GM21717 (cell line): ENCODE data around the gene RPL36A.

Experiments
- ATAC-seq: cut with Tn5 transposase; IDR thresholded peaks from one replicate; pipeline ENCODE4 v1.9.1; 2021; ENCODE audit warnings: mild to moderate bottlenecking, moderate library complexity; ENCODE audit not compliant: unreplicated experiment

The RPL36A gene

DNA sequence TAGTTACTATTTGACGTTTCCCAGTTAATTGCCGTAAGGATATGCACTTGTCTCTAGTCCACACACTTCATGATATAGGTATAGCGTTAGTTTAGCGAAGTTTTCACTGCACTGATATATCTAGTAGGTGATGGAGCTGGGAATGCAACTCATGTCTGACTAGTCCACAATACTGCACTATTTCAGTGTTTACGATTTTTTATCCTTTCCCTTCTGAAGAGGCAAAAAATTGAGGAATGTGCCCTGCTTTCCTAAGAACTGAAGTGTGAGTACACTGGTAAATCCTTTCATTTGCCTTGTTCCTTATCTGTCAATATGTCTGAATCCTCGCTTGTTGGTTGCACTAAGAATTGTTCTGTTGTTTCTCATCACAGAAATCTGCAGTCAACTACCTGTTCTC lies 1.0 kb downstream of the RPL36A start:
- ATAC-seq: no peak

DNA sequence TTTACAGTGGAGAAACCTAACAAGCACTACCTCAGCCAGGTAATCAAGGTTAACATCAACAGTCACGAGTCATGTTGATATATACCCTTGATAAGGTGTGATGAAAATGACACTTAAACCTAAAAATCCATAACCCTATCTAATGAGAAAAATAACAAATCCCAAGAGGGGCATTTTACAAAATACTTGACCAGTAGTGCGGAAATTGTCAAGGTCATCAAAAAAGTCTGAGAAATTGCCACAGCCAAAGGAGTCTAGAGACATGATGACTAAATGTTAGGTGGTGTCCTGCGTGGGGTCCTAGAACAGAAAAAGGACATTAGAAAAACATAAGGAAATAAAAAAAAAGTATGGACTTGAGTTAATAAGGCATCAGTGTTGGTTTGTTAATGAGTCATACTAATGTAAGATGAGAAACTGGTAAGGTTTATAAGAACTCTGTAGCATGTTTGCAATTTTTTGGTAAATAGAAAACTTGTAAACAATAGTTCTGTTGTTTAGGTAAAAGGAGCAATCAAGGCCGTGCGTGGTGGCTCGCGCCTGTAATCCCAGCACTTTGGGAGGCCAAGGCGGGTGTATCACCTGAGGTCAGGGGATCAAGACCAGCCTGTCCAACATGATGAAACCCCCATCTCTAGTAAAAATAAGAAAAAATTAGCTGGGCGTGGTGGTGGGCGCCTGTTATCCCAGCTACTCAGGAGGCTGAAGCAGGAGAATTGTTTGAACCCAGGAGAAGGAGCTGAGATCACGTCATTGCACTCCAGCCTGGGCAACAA lies 2.9 kb downstream of the RPL36A start:
- ATAC-seq: no peak

DNA sequence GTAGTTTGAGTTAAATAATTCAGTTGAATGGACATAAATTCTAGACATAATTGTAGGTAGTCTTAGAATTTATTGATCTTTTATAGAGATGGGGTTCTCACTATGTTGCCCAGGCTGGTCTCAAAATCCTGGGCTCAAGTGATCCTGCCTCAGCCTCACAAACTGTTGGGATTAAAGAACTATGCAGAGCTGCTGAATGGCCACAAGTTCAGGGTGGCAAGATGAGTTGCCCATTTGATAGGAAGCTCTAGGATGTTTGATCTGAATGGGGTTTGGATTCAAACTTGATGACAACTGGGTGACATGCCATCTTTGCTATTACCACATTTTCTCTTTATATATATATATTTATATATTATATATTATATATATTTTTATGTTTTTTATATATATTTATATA lies 3.6 kb downstream of the RPL36A start:
- no peak for ATAC-seq

DNA sequence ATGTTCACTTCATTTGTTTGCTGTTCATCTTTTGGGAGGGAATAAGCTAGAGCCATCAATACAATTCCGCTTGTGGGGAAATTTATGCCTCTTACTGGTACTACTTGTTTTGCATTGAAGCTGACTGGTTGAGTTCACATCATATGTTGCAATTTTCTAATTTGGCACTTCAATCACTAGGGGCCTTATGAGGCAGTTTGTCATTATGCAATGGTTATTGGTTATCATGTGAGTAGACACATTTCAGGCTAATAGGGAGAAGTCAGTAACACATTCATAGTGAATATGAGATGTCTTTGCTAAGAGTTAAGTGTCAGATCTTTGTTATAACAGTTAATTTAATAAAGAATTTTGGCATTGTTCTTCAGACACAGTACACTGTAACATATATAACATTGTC lies 5.0 kb downstream of the RPL36A start:
- ATAC-seq: no peak

DNA sequence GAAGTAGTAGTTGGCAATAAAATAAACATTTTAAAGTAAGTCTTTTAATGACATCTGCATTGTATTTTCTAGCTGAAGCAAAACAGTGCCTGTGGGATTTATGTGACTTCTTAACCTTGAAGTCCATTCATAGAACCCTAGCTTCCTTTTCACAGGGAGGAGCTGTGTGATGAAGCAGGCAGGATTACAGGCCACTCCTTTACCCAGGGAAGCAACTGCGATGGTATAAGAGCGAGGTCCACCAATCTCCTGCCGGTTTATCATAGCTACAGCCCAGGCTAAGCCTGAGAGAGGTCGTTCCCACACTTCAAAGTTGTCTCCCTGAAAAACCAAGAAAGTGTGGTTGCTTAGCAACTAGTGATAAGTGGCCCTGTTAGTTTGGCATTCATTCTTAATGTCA lies 7.0 kb downstream of the RPL36A start:
- no peak for ATAC-seq

DNA sequence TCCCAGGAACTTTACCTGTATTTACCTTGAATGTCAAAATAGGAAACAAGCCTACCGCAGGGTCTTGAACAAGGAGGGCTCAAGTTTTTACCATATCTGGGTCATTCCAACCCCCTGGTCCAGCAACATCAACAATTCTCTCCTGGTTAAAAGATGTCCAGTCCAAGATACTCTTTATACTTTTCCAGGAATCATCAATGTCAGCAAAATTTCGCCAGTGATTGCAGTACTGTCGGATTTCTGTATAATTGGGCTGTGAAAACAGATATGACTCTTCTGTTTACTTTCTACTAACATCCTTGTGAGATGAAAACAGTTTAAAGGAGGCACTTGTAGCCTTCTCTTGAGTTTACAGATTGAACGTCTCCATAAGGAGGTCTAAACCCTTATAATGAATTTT lies 7.9 kb downstream of the RPL36A start:
- ATAC-seq: no peak

DNA sequence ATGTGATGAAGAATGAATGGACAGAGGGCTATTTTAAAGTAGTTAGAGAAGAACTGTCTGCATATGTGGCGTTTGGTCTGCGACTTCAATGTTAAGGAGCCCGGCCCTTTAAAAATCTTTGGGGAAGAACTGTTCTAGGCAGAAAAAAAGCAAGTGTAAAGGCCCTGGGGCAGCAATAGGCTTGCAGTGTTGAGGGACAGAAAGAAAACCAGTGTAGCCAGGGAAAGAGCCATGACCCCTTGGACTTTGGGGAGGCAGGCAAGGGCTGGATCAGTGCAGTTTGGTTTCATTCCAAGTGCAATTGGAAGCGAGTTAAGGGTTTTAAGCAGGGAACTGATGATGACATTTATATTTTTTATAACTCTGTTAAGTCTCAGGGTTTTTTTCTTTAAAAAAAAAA lies 9.0 kb downstream of the RPL36A start:
- no peak for ATAC-seq

DNA sequence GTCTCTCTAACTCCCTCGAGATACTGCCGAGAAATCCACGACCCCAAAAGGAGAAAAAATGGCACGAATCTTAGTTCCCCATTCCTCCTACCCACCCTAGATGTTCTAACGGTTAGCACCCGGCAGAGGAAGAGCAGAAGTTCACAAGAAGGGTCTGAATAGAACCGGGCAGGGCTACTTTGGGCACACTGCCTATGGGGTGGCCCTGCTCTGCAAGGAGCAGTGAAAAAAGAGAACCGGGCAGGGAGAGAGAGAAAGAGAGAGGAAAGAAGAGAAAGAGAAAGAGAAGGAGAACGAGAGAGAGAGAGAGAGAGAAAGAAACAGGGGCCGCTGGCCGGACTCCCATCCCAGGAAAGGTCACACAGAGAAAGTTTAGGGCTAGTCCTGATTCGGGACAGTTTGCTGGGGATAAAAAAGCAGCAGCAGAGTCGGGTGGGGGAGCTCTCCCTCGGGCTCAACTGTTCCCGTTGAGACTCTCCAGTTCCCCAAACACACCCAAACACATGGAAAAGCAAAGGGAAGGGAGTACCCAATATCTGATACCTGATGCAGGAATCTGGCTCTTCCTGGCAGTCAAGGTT lies 16.4 kb downstream of the RPL36A start:
- peak; percentile 1 for ATAC-seq

DNA sequence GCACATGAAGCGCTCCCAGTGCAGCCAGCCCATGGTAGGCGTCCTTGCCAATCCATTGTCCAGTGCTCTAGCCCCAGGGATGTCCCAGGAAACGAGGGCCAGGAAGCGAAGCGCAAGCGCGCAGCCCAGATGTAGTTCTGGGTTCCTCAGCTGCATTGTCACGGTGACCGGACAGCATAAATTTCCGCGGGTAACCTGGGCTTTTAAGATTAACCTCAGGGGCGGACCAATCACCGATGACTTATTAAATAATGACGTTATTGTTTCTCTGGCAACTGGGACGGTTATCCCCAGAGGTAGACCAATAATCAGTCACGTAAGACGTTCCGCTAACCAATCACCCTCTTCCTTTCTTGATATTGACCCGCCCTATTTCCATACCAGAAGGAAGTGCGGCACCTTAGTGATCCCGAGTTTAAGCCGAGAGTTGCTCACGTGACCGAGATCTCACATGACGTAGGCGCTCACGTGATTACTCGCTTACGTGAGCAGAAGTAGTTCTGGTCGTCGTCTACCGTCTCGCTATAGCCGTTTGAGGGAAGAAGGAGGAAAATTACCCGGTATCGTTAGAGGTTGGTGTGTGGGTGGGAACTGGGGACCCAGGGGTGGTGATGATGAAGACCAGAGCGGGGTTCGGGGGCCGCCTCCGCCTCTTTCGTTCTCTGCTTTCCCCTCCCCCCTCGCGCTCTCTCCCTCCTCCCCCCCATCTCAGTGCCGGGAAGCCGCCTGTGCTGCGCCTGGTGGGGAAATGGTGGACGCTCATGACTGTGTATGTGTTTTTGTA lies 17.1 kb downstream of the RPL36A start, which contains the start of the genes GLA and HNRNPH2:
GLA (minus strand) TSS at position 178 of the 784 bp plus-strand sequence; CDS start at position 156, 22 bp downstream.
HNRNPH2 (plus strand) TSS at position 475 of the 784 bp plus-strand sequence. CDS start 3,767 bp downstream, outside the sequence.
- peak; percentile 95 for ATAC-seq

DNA sequence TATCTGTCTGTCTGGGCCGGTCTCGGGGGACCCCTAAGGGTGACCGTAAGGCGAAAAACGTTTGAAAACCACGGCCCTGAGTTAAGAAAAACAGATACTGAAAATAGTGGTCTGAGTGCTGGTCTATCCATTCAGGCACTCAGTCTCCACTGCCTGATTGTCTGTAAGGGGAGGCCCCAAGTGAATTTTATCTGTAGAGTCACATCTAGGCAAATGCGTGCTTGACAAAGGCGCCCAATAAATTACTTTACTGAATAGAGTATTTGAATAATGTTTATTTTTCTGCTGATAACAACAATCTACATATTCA lies 17.7 kb downstream of the RPL36A start:
- ATAC-seq: no peak

DNA sequence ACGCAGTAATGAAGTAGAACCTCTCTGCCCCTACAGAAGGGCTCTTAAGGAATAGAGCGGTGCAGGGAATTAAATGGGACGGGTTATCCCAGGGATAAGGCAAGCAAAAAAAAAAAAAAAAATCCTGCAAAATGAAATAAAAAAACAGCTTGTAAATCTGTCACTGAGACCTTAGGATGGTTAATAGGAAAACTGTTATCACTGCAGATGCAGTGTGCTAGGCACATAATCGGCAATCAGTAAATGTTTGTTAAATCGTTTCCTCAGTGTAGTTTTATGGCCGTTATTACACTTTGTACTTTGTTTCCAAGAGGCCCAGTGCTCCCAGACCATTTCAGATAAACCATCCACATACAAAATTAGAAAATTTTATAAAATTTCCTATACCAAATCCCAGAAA lies 18.2 kb downstream of the RPL36A start:
- no peak for ATAC-seq

DNA sequence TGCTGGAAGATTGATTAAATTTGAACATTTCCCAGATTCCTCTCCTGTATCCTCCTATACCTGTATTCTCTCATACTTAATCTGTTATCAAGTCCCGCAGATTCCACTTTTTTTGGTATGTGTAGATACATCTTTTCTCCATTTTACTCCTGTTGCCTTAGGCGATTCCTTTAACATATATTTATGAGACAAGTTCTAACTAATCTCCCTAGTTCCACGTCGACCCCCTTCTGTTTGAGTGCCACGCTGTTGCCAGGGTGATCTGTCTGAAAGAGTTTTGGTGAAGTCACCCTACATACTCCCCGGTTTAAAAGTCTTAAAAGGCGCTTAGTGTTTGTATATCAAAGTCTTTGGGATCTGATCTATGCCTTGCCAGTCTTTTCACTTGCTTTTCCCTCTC lies 19.6 kb downstream of the RPL36A start:
- no peak for ATAC-seq

DNA sequence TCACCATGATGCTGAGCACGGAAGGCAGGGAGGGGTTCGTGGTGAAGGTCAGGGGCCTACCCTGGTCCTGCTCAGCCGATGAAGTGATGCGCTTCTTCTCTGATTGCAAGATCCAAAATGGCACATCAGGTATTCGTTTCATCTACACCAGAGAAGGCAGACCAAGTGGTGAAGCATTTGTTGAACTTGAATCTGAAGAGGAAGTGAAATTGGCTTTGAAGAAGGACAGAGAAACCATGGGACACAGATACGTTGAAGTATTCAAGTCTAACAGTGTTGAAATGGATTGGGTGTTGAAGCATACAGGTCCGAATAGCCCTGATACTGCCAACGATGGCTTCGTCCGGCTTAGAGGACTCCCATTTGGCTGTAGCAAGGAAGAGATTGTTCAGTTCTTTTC lies 21.2 kb downstream of the RPL36A start:
- no peak for ATAC-seq

DNA sequence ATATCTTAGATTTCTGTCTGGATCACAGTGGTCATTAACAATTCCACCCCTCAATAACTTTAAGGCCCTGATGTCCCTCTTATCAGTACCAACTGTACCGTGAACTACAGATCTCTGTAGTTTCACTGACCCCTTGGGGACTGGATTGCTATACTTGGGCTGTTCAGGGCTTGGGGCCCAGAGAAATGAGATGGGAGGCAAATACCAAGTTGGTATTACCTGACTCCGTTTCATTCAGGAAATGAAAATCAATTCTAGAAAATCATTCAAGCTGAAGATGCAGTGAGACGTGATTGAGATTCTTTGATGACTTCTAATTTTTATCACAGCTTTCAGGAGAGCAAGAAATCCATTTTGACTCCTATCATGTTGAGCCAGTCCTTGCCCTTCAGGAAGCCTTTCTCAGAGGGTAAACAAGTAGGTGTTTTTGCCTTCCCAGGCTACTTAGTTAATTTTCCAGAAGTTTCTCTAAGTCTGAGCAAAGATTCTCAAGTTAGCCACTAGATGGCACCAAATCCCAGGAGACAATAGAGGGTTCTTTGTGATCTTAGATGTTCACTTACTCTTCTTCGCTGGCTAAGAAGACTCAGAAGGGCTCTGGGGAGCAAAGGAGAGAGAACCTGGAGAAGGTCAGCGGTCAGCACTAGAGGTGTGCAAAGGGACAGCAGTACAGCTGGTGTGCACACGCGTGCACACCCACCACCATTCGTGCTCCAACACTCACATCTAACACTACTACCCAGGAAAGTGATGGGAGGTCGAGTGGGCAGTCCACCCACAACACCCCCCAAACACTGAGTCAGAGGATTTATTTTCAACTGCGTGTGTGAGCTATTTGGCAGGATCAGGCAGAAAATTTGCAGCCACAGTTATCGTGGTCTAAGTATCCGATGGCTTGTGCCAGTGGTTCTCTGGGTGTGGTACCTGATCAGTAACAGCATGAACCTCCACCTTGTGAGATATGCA lies 24.7 kb downstream of the RPL36A start:
- peak; percentile 54 for ATAC-seq

DNA sequence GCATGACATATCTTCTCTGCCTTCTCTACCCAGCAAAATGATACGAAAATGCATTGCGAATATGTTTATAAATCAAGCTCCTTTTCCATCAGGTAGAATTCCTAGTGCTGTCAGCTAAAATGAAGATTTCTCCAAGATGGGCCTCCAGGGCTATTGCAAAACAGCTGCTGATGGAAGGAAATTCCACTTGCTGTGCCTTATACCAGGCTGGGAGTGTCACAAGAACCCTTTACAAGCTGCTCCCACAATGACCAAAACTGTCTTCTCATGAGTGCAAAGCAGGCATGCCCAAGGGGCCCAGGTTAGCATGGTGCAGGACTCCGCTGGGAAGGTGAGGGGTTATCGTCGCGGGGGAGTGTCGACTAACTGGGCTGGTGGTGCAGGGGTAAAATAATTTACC lies 25.9 kb downstream of the RPL36A start:
- ATAC-seq: no peak

DNA sequence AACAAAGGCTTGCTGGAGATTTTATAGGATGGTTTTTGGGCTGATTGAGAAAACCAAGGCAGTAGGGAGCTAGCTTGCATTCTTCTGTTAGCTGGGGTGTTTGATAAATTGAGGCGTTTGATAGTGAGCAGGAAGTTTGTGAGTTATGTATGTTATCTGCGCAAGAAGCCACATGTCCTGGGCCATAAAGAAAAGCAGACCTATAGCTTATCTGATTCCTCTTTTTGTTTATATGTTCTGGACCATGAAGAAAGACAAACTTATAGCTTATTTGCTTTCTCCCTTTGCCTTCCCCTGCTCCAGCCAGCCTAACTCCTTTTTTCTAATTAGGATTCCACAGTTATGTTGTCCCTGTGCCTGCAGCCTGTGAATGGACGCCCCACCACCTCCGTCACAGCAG lies 26.4 kb downstream of the RPL36A start:
- ATAC-seq: no peak

DNA sequence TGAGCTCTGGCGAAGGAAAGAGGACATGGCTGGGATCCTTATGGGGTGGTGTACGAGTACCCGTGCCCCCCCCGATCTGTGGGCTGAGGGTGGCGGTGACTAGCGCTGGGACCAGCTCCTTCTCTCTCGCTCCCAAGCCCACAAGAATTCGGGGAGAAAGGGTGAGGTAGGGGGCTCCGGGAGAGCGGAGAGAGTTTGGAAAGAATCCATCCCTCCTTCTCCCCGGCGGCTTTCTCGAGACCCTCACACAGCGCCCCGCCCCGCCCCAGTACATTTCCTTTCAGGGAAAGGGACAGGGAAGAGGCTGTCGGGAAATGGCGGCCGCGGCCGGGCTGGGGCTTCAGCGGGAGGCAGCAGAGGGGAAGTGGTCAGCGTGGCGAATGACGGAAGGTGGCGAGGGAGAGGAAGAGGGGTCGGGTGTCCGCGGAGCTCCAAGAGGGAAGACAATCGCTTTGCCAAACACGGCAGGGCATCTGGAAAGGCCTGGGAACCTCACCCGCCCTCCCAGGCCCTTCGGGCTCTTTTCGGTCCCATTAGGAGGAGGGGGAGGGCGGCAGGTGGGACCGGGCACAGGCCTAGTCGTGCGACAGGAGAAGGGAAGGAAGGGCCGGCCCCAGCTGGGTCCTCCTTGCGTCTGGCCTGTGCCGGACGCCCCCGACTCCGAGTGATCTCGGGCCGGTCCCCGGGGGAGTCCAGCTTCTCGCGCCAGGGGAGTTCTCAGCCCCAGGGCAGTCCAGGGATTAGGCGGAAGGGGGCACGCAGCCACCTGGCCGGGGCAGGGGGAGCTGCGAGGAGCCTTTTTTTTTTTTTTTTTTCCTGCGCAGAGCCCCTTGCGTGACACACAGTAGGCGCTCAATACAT lies 27.4 kb downstream of the RPL36A start:
- no peak for ATAC-seq

DNA sequence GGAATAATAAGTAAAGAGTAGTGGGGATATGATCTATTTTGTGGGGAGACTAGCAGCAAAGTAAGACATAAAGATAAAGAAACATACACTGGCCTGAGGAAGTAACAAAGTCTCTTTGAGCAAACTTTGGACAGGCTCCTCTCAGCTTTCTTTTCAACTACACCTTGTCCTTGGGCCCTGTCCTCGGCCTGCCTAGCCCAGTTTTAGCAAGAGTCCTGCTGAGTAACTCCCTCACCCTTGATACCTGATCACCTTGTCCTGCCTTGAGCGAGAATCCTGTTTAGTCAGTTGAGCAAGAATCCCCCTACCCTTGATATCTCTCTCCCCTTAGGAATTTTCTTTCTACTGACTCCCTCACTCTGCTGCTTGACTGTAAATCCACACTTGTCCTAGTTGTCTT lies 28.7 kb downstream of the RPL36A start:
- ATAC-seq: no peak

DNA sequence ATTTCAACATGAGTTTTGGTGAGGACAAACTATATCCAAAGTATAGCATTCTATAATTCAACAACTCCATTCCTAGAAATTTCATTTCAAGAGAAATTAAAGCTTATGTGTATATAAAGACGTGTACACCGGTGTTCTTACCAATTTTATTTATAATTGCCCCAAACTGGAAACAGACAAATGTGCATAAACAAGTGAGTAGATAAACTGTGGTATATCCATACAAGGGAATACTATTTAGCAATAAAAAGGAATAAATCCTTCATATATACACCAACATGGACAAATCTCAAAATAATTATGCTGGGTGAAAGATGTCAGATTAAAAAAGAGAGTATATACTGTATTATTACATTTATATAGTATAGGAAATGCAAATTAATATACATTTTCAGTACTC lies 37.1 kb downstream of the RPL36A start:
- no peak for ATAC-seq

DNA sequence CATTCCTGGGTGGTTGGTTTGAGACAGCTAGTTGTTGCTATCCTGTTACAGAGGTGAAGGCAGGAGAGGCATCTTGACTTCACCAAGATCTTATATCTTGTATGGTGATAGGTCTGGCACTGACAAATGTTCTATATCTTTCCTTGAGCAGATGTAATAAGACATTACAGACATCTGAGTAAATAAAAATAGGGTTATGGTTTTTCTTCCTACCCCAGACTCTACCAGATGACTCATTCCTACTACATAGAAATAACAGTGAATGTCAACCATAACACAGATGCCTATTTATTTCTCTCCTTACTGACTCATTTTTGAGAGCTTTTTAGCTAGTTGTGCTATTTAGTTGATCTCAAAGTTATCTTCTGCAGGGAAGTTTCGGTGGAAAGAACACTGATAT lies 39.1 kb downstream of the RPL36A start:
- peak; percentile 46 for ATAC-seq
